ENCODE data around the gene PXK. TPM values are rescaled to one million over a fixed set of nuclear protein-coding genes. Genes with fewer than 3 reads are reported as not detected.
"Not testable (repeated sequence)": the region's sequence is repeated elsewhere in the genome, so short reads cannot be mapped to it uniquely, and the experiment has no call there.

PXK gene
- total RNA-seq (10 to 100 TPM; 20.0 to 20.2 TPM), polyA plus RNA-seq (10 to 100 TPM; 23.5 to 28.7 TPM)

- Mint-ChIP-seq H3K27me3 (no peaks in the 10 kb centered on the region), H3K4me3 (peak within 1 kb of the TSS; percentile 96 to 100 (median 100)), H3K4me1 (peaks cover 23 to 48% (median 33%) of the 10 kb centered on the region in 4 donors), H3K9me3 (no peaks in the 10 kb centered on the region), H3K36me3 (peaks cover 5 to 6% of the 10 kb centered on the region in 2 donors), H3K27ac (peak within 1 kb of the TSS; percentile 85 to 98 (median 95))
- POLR2A ChIA-PET (ENCODE audit: partially characterized antibody) = interaction anchor here (0.9 to 3.6 kb wide), 4 partner anchors 17 to 160 kb away, joined by 5 to 33 read pairs (median 14); partner anchors contain the start of genes HTD2, KCTD6, PDHB and RPP14
- Histone ChIP-seq H3K4me1 (ENCODE audit: insufficient read depth, low read length) (peaks cover 30% of the 10 kb centered on the region), H3K4me3 (ENCODE audit: low read length in 2 of 2) (peak within 1 kb of the TSS; percentile 46 to 57), H3K27me3 (ENCODE audit: insufficient read depth, low read length) (no peaks in the 10 kb centered on the region), H3K36me3 (ENCODE audit: insufficient read depth, low read length) (no peaks in the 10 kb centered on the region), H3K9me3 (ENCODE audit: control insufficient read depth in 1 of 2, low read length in 2 of 2) (no peaks in the 10 kb centered on the region), H3K27ac (ENCODE audit: low read depth, low read length) (peak within 1 kb of the TSS; percentile 56)
- CTCF ChIA-PET (ENCODE audit: partially characterized antibody) = interaction anchor here (1.0 to 6.2 kb wide), 8 partner anchors 11 to 163 kb away, joined by 4 to 50 read pairs (median 5); partner anchors contain the start of genes HTD2, KCTD6 and RPP14
- intact Hi-C loops (cut with micrococcal nuclease) = loop anchor here (1.0 to 5.0 kb wide), 6 partner anchors 11 to 160 kb away; partner anchors contain the start of genes ABHD6, HTD2, KCTD6 and PDHB
- peak; percentile 75 to 84 (median 81) for DNase-seq
Measured at GRCh38 chr3:58332575-58333188, at the start of gene PXK. Gene PXK, plus strand, starts transcription at chr3:58332892. Its CDS starts 97 bp downstream, at chr3:58332989.

GRCh38 chr3:58285334-58285733 is 47.4 kb upstream of the PXK start:
- H3K36me3 ChIP-seq (ENCODE audit: insufficient read depth, low read length) = no peaks in the 10 kb centered on the region
- DNase-seq = no peak
- H3K27ac Mint-ChIP-seq = no peak overlapping the region
- H3K27me3 ChIP-seq (ENCODE audit: insufficient read depth, low read length) = no peaks in the 10 kb centered on the region
- peaks cover 0 to 2% (median 0%) of the 10 kb centered on the region in 8 donors for H3K9me3 Mint-ChIP-seq
- POLR2A ChIA-PET (ENCODE audit: partially characterized antibody) = no interaction called here
- peaks cover 10 to 14% of the 10 kb centered on the region in 2 donors for H3K36me3 Mint-ChIP-seq
- CTCF ChIA-PET (ENCODE audit: partially characterized antibody) = interaction anchor here (1.5 to 1.7 kb wide), 2 partner anchors 21 kb away, joined by 3 to 4 read pairs; partner anchors contain the start of genes HTD2 and RPP14
- H3K27me3 Mint-ChIP-seq = no peaks in the 10 kb centered on the region
- no peaks in the 10 kb centered on the region for H3K4me1 ChIP-seq (ENCODE audit: insufficient read depth, low read length)
- no peak overlapping the region for H3K4me3 Mint-ChIP-seq
- H3K27ac ChIP-seq (ENCODE audit: low read depth, low read length) = no peak overlapping the region
- no peaks in the 10 kb centered on the region for H3K4me1 Mint-ChIP-seq
- intact Hi-C loops (cut with micrococcal nuclease) = no loop called here
- H3K9me3 ChIP-seq (ENCODE audit: control insufficient read depth in 1 of 2, low read length in 2 of 2) = no peaks in the 10 kb centered on the region
- H3K4me3 ChIP-seq (ENCODE audit: low read length in 2 of 2) = no peak overlapping the region

- H3K4me3 ChIP-seq (ENCODE audit: low read length in 2 of 2) = no peak overlapping the region
- intact Hi-C loops (cut with micrococcal nuclease) = no loop called here
- peaks cover 0 to 5% (median 0%) of the 10 kb centered on the region in 8 donors for H3K9me3 Mint-ChIP-seq
- H3K9me3 ChIP-seq (ENCODE audit: control insufficient read depth in 1 of 2, low read length in 2 of 2) = no peaks in the 10 kb centered on the region
- ChIA-PET CTCF (ENCODE audit: partially characterized antibody) (no interaction called here), POLR2A (ENCODE audit: partially characterized antibody) (no interaction called here)
- H3K27me3 Mint-ChIP-seq = no peaks in the 10 kb centered on the region
- no peak for DNase-seq
- no peaks in the 10 kb centered on the region for H3K27me3 ChIP-seq (ENCODE audit: insufficient read depth, low read length)
- H3K27ac ChIP-seq (ENCODE audit: low read depth, low read length) = no peak overlapping the region
- no peaks in the 10 kb centered on the region for H3K36me3 ChIP-seq (ENCODE audit: insufficient read depth, low read length)
- peaks cover 10 to 15% of the 10 kb centered on the region in 2 donors for H3K36me3 Mint-ChIP-seq
- no peaks in the 10 kb centered on the region for H3K4me1 Mint-ChIP-seq
- H3K4me1 ChIP-seq (ENCODE audit: insufficient read depth, low read length) = no peaks in the 10 kb centered on the region
- no peak overlapping the region for H3K4me3 Mint-ChIP-seq
- H3K27ac Mint-ChIP-seq = peak overlapping the region in 1 of 7 donors; percentile 72
Measured at GRCh38 chr3:58287354-58287753, 45.3 kb upstream of the PXK start.

- Histone ChIP-seq H3K9me3 (ENCODE audit: control insufficient read depth in 1 of 2, low read length in 2 of 2) (no peaks in the 10 kb centered on the region), H3K36me3 (ENCODE audit: insufficient read depth, low read length) (no peaks in the 10 kb centered on the region), H3K27me3 (ENCODE audit: insufficient read depth, low read length) (no peaks in the 10 kb centered on the region), H3K27ac (ENCODE audit: low read depth, low read length) (no peak overlapping the region), H3K4me1 (ENCODE audit: insufficient read depth, low read length) (no peaks in the 10 kb centered on the region), H3K4me3 (ENCODE audit: low read length in 2 of 2) (no peak overlapping the region)
- peaks cover 10 to 15% of the 10 kb centered on the region in 2 donors for H3K36me3 Mint-ChIP-seq
- no peaks in the 10 kb centered on the region for H3K4me1 Mint-ChIP-seq
- intact Hi-C loops (cut with micrococcal nuclease) = no loop called here
- peaks cover 0 to 5% (median 0%) of the 10 kb centered on the region in 8 donors for H3K9me3 Mint-ChIP-seq
- H3K27ac Mint-ChIP-seq = no peak overlapping the region
- ChIA-PET POLR2A (ENCODE audit: partially characterized antibody) (no interaction called here), CTCF (ENCODE audit: partially characterized antibody) (no interaction called here)
- no peak for DNase-seq
- no peaks in the 10 kb centered on the region for H3K27me3 Mint-ChIP-seq
- no peak overlapping the region for H3K4me3 Mint-ChIP-seq
Measured at GRCh38 chr3:58288011-58288728, 44.5 kb upstream of the PXK start.

- peaks cover 12 to 15% of the 10 kb centered on the region in 2 donors for H3K36me3 Mint-ChIP-seq
- H3K9me3 ChIP-seq (ENCODE audit: control insufficient read depth in 1 of 2, low read length in 2 of 2); CTCF ChIA-PET (ENCODE audit: partially characterized antibody); H3K4me1 Mint-ChIP-seq; H3K9me3 Mint-ChIP-seq; H3K27me3 Mint-ChIP-seq; H3K4me1 ChIP-seq (ENCODE audit: insufficient read depth, low read length); H3K4me3 ChIP-seq (ENCODE audit: low read length in 2 of 2); H3K4me3 Mint-ChIP-seq; intact Hi-C loops (cut with micrococcal nuclease); H3K27ac Mint-ChIP-seq; POLR2A ChIA-PET (ENCODE audit: partially characterized antibody); H3K36me3 ChIP-seq (ENCODE audit: insufficient read depth, low read length); DNase-seq; H3K27me3 ChIP-seq (ENCODE audit: insufficient read depth, low read length); H3K27ac ChIP-seq (ENCODE audit: low read depth, low read length): not testable (repeated sequence)
Measured at GRCh38 chr3:58288964-58289613, 43.6 kb upstream of the PXK start.

- H3K27me3 ChIP-seq (ENCODE audit: insufficient read depth, low read length); H3K4me1 ChIP-seq (ENCODE audit: insufficient read depth, low read length); intact Hi-C loops (cut with micrococcal nuclease); H3K4me3 Mint-ChIP-seq; H3K4me1 Mint-ChIP-seq; H3K27ac ChIP-seq (ENCODE audit: low read depth, low read length); H3K36me3 ChIP-seq (ENCODE audit: insufficient read depth, low read length); H3K36me3 Mint-ChIP-seq; H3K9me3 Mint-ChIP-seq; H3K4me3 ChIP-seq (ENCODE audit: low read length in 2 of 2); H3K27me3 Mint-ChIP-seq; H3K9me3 ChIP-seq (ENCODE audit: control insufficient read depth in 1 of 2, low read length in 2 of 2); CTCF ChIA-PET (ENCODE audit: partially characterized antibody); DNase-seq; H3K27ac Mint-ChIP-seq; POLR2A ChIA-PET (ENCODE audit: partially characterized antibody): not testable (repeated sequence)
Measured at GRCh38 chr3:58290446-58290845, 42.2 kb upstream of the PXK start.

GRCh38 chr3:58291671-58292338 is 40.9 kb upstream of the PXK start:
- DNase-seq = no peak
- Mint-ChIP-seq H3K27ac (no peak overlapping the region), H3K9me3 (peaks cover 0 to 7% (median 0%) of the 10 kb centered on the region in 8 donors), H3K4me3 (no peak overlapping the region), H3K4me1 (no peaks in the 10 kb centered on the region), H3K27me3 (peaks cover 0 to 2% of the 10 kb centered on the region in 2 donors), H3K36me3 (peaks cover 6 to 8% of the 10 kb centered on the region in 2 donors)
- no peaks in the 10 kb centered on the region for H3K9me3 ChIP-seq (ENCODE audit: control insufficient read depth in 1 of 2, low read length in 2 of 2)
- ChIA-PET POLR2A (ENCODE audit: partially characterized antibody) (no interaction called here), CTCF (ENCODE audit: partially characterized antibody) (no interaction called here)
- H3K27ac ChIP-seq (ENCODE audit: low read depth, low read length) = no peak overlapping the region
- intact Hi-C loops (cut with micrococcal nuclease) = no loop called here
- no peaks in the 10 kb centered on the region for H3K36me3 ChIP-seq (ENCODE audit: insufficient read depth, low read length)
- no peaks in the 10 kb centered on the region for H3K4me1 ChIP-seq (ENCODE audit: insufficient read depth, low read length)
- no peak overlapping the region for H3K4me3 ChIP-seq (ENCODE audit: low read length in 2 of 2)
- H3K27me3 ChIP-seq (ENCODE audit: insufficient read depth, low read length) = no peaks in the 10 kb centered on the region
